ENCODE results near the gene RBM47.

RBM47 gene

DNA sequence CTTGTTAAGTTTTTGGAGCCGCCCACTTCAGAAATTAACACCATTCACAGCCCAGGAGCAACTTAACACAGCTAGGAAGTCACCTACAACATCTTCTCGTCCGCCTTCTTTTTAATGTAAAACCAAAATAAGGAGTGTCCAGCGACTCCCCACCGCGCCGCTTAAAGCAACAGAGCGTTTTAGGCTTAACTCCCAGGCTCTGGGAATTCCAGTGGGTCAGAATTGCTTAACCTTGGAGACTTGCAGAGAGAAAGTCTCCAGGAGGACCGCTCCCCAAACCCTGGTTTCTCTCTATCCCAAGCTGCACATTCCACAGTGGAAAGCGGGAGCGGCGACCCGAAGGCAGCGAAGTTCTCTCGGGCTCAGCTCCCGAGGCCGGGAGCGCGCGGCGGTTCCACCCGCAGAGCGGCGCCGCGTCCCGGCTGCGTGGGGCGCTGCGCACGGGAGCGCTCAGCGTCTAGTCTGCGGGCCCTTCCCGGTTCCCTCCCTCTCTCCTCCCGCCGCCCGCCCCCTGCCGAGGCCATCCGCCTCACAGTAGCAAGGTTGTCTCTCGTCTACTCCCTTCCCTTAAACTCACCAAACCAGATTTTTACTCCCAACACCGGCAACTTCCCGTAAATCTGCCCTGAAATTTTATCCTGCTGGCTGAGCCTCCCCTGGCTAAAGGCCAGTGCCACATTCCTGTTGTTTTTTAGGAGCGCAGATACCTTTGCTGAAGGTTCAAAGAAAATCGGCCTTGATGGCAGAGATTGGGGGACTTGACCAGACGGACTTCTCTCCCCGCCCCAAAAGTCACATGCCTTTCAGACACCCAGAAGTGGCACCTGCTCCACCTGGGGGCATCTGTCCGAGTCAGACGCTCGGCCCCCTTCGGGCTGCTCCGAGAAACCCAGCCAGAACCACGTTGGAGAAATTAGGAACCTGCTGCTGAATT lies at the start of gene RBM47:
Gene RBM47, minus strand, starts transcription at position 464 of the 934 bp plus-strand sequence. CDS start 190,971 bp downstream, outside the sequence.
- H2AFZ ChIP-seq (ENCODE audit: low read depth, low read length, severe bottlenecking): no peak within 1 kb of the TSS
- no peaks in the 10 kb centered on the region for H3K36me3 ChIP-seq (ENCODE audit: low read length)
- H3K9me3 ChIP-seq (ENCODE audit: insufficient read depth, low read length): no peaks in the 10 kb centered on the region
- H3K27me3 ChIP-seq (ENCODE audit: low read length): no peaks in the 10 kb centered on the region
- H3K27ac ChIP-seq (ENCODE audit: low read depth, low read length): no peak within 1 kb of the TSS
- no peaks in the 10 kb centered on the region for H3K9me2 ChIP-seq (replicated peaks; ENCODE audit: insufficient read depth, low read length)
- H3K9ac ChIP-seq (ENCODE audit: low read length): no peak within 1 kb of the TSS
- TF ChIP-seq EZH2phosphoT487 (conservative IDR thresholded peaks at IDR 0.05; ENCODE audit: low read length): no peak
- TF ChIP-seq, protein P1, sequence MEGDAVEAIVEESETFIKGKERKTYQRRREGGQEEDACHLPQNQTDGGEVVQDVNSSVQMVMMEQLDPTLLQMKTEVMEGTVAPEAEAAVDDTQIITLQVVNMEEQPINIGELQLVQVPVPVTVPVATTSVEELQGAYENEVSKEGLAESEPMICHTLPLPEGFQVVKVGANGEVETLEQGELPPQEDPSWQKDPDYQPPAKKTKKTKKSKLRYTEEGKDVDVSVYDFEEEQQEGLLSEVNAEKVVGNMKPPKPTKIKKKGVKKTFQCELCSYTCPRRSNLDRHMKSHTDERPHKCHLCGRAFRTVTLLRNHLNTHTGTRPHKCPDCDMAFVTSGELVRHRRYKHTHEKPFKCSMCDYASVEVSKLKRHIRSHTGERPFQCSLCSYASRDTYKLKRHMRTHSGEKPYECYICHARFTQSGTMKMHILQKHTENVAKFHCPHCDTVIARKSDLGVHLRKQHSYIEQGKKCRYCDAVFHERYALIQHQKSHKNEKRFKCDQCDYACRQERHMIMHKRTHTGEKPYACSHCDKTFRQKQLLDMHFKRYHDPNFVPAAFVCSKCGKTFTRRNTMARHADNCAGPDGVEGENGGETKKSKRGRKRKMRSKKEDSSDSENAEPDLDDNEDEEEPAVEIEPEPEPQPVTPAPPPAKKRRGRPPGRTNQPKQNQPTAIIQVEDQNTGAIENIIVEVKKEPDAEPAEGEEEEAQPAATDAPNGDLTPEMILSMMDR (IDR thresholded peaks at IDR 0.05; ENCODE audit: insufficient read depth, low read length, poor library complexity, severe bottlenecking): no peak
- no peak within 1 kb of the TSS for H3K4me2 ChIP-seq (ENCODE audit: low read depth, low read length, poor library complexity, severe bottlenecking)
- no peaks in the 10 kb centered on the region for H3F3A ChIP-seq (ENCODE audit: insufficient read depth)
- H3K79me2 ChIP-seq (ENCODE audit: insufficient read depth, low read length): no peaks in the 10 kb centered on the region
- no peaks in the 10 kb centered on the region for H4K20me1 ChIP-seq (ENCODE audit: low read depth, low read length)
- no peak within 1 kb of the TSS for H3K4me3 ChIP-seq (ENCODE audit: insufficient read depth, low read length, poor library complexity, severe bottlenecking)

GRCh38 chr4:40678421-40678820 lies 48.8 kb upstream of the RBM47 start:
- no peak for TF ChIP-seq EZH2phosphoT487 (conservative IDR thresholded peaks at IDR 0.05; ENCODE audit: low read length)
- TF ChIP-seq, protein P1 (IDR thresholded peaks at IDR 0.05; ENCODE audit: insufficient read depth, low read length, poor library complexity, severe bottlenecking): no peak
- no peaks in the 10 kb centered on the region for H4K20me1 ChIP-seq (ENCODE audit: low read depth, low read length)
- H3K27me3 ChIP-seq (ENCODE audit: low read length): no peaks in the 10 kb centered on the region
- no peak overlapping the region for H3K27ac ChIP-seq (ENCODE audit: low read depth, low read length)
- H3F3A ChIP-seq (ENCODE audit: insufficient read depth): no peaks in the 10 kb centered on the region
- no peaks in the 10 kb centered on the region for H3K36me3 ChIP-seq (ENCODE audit: low read length)
- no peaks in the 10 kb centered on the region for H3K9me3 ChIP-seq (ENCODE audit: insufficient read depth, low read length)
- no peak overlapping the region for H3K4me3 ChIP-seq (ENCODE audit: insufficient read depth, low read length, poor library complexity, severe bottlenecking)
- no peak overlapping the region for H3K4me2 ChIP-seq (ENCODE audit: low read depth, low read length, poor library complexity, severe bottlenecking)
- H3K9ac ChIP-seq (ENCODE audit: low read length): no peak overlapping the region
- H2AFZ ChIP-seq (ENCODE audit: low read depth, low read length, severe bottlenecking): no peak overlapping the region
- H3K79me2 ChIP-seq (ENCODE audit: insufficient read depth, low read length): no peaks in the 10 kb centered on the region
- H3K9me2 ChIP-seq (replicated peaks; ENCODE audit: insufficient read depth, low read length): no peaks in the 10 kb centered on the region

GRCh38 chr4:40675166-40675565 lies 45.5 kb upstream of the RBM47 start:
- Histone ChIP-seq H3K79me2 (ENCODE audit: insufficient read depth, low read length) (no peaks in the 10 kb centered on the region), H3K27ac (ENCODE audit: low read depth, low read length) (no peak overlapping the region), H3K9me2 (replicated peaks; ENCODE audit: insufficient read depth, low read length) (no peaks in the 10 kb centered on the region), H3K4me3 (ENCODE audit: insufficient read depth, low read length, poor library complexity, severe bottlenecking) (no peak overlapping the region), H3K27me3 (ENCODE audit: low read length) (no peaks in the 10 kb centered on the region), H2AFZ (ENCODE audit: low read depth, low read length, severe bottlenecking) (no peak overlapping the region), H3K9ac (ENCODE audit: low read length) (no peak overlapping the region), H3K4me2 (ENCODE audit: low read depth, low read length, poor library complexity, severe bottlenecking) (no peak overlapping the region), H3K9me3 (ENCODE audit: insufficient read depth, low read length) (no peaks in the 10 kb centered on the region), H4K20me1 (ENCODE audit: low read depth, low read length) (no peaks in the 10 kb centered on the region), H3K36me3 (ENCODE audit: low read length) (no peaks in the 10 kb centered on the region), H3F3A (ENCODE audit: insufficient read depth) (no peaks in the 10 kb centered on the region)
- TF ChIP-seq, protein P1 (IDR thresholded peaks at IDR 0.05; ENCODE audit: insufficient read depth, low read length, poor library complexity, severe bottlenecking): no peak
- TF ChIP-seq EZH2phosphoT487 (conservative IDR thresholded peaks at IDR 0.05; ENCODE audit: low read length): no peak
